Measurements from ENCODE around the gene RGS19.

Gene RGS19

GRCh38 chr20:64032706-64033624 lies 46.4 kb downstream of the RGS19 start:
- DNase-seq = no peak

- no peak for DNase-seq
Observed at GRCh38 chr20:64031822-64032314, 47.5 kb downstream of the RGS19 start.

GRCh38 chr20:64030371-64031134 lies 48.8 kb downstream of the RGS19 start:
- no peak for DNase-seq

- no peak for DNase-seq
Observed at GRCh38 chr20:64029293-64030117, 49.8 kb downstream of the RGS19 start.

GRCh38 chr20:64027981-64028685 lies 51.2 kb downstream of the RGS19 start:
- DNase-seq = no peak

GRCh38 chr20:64025826-64026412 lies 53.4 kb downstream of the RGS19 start:
- DNase-seq = no peak

- DNase-seq = no peak
Observed at GRCh38 chr20:64025101-64025825, 54.1 kb downstream of the RGS19 start.

- no peak for DNase-seq
Observed at GRCh38 chr20:64024141-64024990, 55.0 kb downstream of the RGS19 start.

- no peak for DNase-seq
Observed at GRCh38 chr20:64023361-64024140, 55.8 kb downstream of the RGS19 start.
